GM18870 (cell line): ENCODE results near the gene MASP1.

Source experiments
- ATAC-seq: cut with Tn5 transposase; IDR thresholded peaks from one replicate; pipeline ENCODE4 v1.9.1; 2021; ENCODE audit warnings: moderate library complexity; ENCODE audit not compliant: unreplicated experiment

MASP1 gene

DNA sequence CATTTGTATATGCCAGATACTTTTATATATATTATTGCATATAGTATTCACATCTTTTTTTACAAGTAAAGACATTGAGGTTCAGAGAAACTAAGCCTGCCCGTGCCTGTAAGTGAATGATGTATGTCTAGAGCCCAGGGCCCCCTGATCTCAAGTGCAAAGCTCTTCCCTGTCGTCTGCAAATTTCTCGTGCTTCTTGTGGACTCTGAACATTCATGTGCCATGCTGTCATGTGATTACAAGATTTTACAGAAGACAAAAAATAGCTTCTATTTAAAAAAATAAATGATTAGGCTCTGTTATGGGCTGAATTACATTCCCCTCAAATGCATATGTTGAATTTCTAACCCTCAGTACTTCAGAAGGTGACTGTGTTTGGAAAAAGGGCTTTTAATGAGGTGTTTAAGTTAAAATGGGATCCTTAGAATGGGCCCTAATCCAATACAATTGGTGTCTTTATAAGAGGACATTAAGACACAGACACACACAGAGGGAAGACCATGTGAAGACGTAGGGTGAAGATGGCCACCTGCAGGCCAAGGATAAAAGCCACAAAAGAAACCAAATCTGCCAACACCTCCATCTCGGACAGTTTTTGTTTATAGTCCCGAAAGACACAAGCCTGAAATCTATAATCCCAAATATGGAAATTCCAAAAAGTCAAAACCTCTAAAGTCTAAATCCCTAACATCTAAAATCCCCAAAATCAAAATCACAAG is 3.9 kb upstream of the MASP1 start:
- no peak for ATAC-seq

DNA sequence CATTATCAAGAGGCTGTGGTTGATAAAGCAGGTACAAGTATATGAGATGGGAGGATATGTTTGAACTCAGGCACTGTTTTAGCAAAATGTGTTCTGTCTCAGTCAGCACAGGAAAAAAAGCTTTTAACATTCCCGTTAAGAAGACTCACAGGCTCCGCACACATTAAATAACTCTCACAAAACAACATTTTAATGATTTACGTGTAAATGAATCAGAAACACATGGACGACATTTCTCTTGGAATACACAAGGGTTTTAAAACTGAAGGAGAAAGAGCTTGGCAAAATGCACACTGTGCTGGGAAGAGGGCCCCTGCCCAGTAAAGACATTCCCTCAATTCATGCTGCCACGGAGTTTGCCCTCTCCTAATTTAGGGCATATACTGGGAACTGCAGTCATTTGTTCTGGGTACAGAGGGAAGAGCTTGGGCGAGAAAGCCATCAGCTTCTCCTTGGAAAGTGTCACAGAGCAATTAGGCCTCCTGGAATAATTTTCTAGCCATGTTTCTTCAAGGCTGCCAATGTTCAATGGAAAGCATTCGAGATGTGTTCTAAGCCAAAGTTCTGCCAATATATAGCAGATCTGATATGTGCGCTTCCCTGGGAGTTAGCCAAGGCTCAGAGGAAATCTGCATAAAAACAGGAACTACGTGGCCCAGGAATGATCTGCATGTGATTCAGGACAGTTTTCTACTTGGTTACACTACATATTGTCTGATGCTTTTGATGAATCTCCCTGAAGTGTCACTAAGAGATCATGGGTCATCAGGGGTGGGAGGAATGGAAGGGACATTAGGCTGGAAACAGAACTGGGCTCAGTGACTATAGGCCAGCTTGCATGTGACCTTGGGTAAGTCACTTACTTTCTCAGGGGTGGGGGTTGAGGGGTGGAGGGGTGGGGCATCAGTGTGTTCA is 2.2 kb upstream of the MASP1 start:
- no peak for ATAC-seq

DNA sequence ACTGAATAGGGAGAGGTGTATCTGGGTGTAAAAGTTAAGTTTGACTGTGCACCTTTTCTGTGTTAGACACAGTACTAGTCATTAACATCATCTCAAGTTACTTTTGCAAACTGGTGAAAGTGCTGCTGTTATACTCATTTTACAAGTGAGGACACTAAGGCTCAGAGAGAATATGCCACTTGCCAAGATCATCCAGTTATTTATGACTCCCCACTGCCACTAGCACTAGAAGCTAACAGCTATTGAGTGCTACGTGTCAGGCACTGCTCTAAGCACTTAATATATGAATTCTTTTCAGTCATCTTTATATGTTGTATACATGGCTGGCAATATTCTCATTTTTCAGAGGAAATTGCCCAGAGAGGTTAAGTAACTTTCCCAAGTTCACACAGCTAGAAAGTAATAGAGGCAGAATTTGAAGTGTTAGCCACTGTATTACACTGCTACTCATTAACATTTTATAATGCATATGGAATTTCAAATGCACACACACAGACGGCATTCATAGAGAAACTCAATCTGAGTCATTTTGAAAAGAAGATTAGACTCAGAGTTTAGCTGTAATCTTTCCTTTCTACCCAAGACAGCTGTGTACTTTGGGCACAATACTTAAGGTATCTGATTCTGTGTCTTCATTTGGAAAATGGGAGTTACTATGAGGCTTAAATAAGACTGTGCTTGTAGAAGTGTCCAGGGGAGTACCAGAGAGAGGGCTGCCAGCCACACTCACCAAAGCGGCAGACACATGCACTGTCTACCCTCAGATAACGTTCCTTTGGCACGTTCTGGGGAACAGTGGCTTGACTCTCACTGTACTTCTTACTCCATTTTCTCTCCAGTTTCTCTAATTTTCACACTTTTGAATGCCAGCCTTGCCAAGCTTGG is 1.3 kb upstream of the MASP1 start:
- no peak for ATAC-seq

DNA sequence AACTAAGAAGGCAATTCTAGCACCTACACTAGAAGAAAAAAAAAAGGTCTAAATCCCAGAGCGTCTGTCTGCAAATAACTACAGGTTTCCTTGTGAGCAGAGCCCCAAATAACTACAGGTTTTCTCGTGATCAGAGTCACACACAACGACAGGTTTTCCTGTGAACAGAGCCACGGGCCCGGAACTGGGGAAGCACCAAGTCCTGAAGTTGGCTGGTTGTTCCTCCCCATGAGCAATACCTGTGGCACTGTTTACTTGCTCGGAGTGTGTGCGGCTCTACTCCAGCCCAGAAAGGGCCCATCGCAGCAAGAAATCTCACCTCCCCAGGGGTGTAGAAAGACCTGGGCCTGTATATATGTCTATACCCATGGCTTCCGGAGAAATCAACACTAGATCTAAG is 644 bp upstream of the MASP1 start:
- ATAC-seq: no peak

DNA sequence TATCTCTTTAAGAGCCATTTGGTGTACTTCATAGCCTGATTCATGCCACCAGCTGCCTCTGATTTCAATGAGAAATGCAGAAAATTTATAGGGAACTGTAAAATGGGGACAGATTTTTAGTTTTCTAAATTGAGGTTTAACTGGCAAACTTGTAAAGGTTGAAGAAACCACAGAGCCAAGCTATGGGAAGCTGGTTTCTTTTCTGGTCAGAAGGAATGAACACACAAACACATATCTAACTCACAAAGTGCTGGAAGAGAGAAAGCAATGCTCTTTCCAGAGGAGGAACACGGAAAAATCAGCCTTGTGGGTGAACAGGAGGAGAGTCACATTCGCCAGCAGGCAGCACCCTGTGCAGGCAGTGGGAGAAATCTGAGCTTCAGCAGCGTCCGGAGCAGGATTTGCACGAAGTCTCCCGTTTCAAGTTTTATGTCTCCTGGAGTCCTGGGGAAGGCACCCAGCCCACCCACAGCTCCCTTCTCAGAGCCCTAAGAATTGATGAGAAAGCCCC is 481 bp downstream of the MASP1 start:
- no peak for ATAC-seq

DNA sequence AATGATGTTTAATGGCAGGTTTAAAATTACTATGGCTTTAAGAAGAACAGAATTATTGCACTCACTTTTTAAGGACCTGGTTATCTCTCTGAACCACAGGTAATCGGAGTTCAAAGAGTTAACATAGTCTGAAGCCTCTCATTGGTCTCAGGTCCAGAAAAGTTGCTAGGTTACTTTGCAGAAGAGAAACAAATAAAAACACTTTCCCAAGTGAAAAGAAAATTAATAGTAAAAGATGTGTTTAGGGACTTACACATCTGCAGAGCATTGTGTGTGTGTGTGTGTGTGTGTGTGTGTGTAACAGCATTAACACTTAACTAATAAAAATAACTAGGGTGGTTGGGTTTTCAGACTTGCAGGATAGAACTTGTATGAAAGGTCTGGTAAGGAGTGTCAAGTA is 1.0 kb downstream of the MASP1 start:
- ATAC-seq: no peak

DNA sequence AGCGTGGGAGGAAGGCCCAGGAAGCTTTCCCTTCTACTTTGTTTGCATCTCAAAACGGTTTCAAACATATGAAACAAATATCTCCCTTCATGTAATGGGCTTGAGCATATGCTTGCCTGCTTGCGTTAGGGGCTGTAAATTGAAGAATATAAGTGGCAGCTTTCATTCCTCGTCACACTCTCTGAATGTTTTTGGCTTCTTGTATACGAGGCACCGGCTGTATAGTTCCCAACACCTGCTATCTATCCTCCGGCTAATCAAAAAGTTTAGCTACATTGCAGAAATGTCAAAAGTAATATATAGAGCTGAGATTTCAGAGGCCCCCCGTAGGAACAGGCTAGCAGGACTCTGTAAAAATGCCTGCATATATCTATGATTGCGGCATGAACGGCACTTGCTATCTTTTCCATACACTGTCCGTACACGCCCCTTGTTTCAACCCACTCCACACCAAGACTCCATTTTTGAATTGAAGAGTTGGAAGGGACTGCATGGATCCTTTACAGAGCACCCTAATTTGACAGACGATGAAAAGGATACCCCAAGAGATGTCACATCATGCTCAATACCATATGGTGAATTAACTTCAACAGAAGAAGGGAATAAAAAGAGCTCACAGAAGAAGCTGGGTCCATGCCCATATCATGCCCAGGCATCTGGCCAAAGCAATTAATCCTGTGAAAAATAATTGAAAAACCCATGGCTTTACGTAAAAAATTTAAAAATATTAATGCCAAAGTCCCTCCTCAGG is 2.5 kb downstream of the MASP1 start:
- no peak for ATAC-seq

DNA sequence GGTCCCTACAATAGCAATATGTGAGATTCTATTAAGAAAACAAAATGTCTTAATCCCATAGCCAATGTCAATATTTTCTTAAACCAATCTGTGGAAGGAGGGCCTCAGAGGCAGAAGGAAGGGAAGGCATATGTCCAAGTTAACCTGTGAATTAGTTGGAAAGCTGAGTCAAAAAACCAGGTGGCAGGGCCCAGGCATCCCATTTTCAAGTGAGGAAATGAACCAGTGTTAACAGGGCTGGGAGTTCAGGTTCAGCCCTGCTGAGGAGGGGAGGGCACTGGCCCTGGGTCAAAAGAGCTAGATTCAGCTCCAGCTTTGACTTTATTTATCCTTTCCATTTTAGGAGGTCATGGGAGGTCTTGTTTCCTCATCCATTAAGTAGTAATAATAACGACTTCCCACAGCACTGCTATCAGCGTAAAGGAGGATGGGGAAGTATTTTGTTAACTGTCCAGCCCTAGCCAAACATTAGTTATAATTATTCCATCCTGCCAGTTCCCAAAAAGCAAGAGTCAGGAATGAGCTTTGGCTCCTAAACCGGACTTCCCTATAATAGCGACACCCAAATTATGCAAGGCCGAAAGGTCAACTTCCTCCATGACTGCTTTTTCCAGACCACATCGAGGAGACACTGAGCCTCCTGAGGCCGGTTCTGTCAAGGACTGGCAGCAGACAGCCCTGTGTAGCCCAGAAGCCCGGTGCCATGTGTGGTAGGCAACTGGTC is 3.2 kb downstream of the MASP1 start:
- no peak for ATAC-seq

DNA sequence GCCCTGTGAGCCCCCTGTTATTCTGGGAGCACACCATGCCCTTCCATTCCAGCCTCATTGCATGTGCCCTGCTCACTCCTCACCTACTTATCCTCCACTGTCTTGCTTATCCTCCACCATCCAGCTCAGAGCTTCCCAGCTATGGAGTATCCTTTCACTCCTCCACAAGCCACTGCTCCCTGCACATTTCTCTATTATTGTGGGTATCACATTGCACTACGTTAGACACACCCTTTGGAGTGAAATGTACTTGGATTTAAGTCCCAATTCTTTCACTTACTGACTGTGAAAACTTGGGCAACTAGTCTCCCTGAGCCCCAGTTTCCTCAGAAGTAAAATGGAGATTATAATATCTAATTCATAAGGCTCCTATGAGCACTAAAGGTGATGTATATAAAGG is 4.3 kb downstream of the MASP1 start:
- no peak for ATAC-seq

DNA sequence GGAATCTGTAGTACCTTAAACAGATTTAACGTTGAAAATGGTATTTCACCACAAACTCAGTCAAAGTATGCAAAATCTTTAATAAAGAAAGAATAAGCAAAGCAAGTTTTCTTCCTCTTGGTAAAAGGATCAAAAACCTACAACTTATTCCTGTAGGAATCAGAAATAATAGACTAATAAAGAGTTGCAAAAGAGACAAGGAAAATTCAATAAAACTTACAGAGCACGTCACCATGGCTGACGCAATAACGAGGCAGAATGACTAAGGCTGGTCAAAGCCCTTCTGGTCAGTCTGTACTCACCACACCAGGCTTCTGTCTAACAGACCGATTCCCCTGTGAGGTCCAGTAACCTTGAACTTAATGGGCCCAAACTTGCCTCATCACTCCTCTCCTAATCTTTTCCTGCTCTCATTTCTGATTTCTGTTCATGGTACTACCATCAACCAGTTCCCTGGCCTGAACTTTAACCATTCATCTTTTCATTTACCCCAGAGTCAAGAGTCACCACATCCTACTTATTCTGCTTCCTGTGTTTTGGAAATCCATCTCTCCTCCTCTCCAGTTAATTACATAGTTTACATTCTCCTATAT is 5.0 kb downstream of the MASP1 start:
- ATAC-seq: no peak

DNA sequence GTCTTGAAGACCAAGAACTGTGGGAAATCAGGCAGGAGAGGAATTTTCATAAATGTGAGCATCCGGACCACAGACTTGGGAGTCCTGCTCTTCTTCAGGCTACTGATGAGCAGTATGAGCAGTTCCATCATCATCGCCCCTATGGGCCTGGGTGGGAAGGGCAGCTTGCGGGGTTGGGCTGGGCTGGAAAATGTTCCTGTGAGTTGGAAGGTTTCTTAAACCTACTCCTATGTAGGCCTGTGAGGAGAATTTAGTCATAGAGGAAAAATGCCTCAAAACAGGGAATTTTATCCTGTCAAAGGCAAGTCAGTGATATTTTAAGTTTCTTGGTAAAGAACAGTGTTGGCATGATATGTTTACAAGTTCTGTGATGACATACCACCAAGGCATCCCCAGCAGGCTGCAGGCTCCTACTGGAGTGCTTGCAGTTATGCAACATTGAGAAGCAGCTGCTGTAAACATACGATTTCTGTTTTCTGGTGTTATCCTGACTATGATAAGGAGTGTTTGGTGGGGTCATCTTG is 10.3 kb downstream of the MASP1 start:
- no peak for ATAC-seq

DNA sequence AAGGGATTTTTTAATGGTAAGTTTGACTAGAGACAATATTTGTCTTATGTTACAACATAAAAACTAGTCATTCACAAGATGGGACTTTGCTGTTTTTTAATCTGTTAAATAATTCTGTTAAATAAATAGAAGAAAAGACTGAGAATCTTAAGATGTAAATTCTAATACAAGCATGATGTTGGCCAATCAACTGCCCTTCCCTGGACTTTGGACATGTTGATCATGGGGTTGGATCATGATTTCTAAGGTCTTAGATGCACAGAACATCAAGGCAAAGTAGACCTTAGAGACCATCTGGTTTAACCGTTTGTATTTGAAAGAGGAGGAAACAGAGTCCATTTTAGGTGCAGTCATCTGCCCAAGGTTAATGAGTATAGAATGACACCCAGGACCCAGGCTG is 10.9 kb downstream of the MASP1 start:
- no peak for ATAC-seq

DNA sequence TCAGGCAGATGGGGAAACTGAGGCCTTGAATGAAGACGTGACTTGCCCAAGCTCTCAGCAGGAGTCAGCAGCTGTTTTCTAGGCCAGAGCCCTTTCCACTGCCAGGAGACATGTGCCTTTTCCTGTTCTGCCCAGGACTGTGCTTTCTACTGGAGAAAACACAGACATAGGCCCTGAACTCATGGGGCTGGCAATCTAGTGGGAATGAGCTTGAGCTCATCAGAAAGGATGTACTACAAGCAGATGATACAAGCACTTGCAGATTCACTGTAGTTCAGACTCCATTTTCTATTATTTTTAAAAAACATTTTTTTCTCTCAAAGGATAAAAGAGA is 14.4 kb downstream of the MASP1 start:
- no peak for ATAC-seq

DNA sequence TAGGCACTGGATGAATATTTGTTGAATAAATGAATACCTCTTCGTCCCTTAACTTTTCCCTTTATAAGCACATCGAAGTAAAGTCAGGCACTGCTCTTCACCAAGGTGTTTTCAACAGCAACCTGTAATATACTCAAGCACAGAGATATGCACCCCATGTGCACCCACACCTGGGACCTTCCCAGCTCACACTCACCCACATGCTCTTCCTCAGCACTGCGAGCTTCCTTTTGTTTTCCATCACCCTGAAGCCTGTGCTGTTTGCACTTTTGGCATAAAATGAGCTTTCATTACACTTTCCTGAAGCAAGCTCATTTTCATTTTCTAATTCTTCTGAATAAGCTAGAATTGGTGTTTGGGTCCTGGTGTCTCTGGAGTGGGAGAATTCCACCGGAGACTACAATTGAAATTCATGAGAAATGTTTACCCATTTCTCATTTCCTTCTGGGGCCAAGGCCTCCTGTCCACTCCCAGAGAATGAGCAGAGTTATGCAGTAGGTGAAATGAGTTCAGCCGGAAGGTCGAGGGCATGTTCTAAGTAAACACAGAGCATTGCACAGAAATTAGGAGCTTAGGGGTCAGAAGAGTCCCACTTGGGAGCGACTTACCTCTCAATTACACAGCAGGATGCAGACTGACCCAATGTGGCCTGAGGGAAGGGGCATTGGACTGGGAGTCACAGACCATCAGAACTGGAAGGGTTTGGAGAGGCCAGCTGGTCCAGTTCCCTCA is 15.0 kb downstream of the MASP1 start:
- ATAC-seq: no peak

DNA sequence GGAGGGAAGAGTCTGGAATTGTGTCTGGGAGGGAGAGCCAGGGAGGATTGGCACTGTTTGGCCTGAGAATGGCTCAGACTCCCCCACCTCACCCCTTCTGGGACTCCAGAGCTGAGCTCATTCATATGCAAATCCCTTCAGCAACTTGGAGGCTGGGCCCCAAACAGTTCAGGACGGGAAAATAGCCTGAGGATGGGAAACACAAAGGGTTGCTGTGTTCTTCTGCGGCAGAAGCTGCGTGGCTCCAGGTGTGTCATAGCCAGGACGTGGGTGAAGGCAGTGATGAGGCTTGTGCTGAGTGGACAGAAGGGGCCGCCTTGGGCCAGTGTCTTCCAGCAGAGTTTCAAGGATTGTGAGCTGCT is 16.6 kb downstream of the MASP1 start:
- ATAC-seq: no peak

DNA sequence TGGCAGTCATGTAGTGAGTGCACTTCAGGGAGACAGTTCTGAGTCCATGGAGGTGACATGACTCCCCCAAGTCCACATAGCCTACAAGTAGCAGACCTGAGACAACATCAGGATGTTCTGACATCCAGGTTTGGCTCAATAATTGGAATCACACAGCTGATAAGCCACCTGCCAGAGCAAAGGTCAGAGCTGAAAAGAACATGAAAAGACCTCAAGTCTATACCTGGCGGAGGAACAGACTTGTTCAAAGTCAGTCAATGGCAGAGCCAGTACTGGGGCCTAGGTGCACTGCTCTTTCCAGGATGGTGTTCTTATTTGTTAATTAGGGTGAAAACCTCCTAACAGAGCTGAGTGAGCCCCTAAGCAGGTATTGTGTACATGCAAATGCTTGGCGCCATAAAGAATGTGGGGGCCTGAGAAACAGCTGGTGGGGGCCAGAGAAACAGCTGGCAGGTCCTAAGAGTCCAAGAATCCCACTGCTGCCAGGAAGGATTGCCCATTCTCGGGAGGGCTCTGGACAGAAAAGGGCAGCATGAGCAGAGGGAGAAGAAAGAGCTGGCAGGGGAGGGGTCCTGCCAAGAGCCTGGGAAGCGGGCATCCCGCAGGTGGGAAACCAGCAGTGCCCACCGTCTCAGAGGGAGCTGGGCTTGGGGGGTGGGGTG is 17.1 kb downstream of the MASP1 start:
- no peak for ATAC-seq

DNA sequence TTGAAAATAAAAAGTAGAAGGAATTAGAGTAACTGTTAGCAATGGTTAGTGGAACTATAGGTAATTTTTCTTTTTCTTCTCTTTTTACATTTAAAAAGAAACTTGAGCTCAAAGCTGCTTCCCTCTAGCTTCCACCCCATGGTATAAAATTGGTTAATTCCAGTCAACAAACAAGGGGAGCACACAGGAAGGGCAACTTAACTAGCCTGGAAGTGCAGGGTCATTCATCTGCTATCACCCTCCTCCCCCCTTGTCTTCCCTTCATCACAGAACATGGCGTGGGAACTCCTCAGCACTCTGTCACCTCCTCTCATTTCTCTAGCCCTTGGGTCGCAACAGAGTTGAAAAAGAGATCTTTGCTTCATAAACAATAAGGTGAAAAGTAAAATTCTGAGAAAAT is 20.0 kb downstream of the MASP1 start:
- no peak for ATAC-seq

DNA sequence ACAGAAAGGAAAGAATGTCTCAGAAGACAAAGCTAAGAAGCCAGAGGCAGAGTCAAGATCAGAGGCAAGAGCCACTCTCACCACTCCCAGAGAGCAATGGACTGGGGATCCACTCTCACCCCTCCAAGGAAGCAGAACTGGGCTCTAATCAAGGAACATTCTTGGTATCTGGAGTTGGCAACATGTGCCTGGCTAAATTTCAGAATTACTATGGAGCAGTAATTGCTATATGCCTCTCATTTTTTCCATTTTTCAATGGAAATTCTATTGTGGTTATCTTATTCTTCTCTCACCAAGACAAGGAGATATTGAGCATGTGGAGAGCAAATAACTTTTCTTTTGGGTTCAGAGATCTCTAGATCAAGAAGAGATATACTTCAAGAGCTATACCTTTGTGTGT is 22.1 kb downstream of the MASP1 start:
- ATAC-seq: no peak
